ENCODE measurements around the gene IGFALS. TPM values are rescaled to one million over a fixed set of nuclear protein-coding genes. Genes with fewer than 3 reads are reported as not detected.

The IGFALS gene
- total RNA-seq, 1 donor from 2014 or later: not detected

DNA sequence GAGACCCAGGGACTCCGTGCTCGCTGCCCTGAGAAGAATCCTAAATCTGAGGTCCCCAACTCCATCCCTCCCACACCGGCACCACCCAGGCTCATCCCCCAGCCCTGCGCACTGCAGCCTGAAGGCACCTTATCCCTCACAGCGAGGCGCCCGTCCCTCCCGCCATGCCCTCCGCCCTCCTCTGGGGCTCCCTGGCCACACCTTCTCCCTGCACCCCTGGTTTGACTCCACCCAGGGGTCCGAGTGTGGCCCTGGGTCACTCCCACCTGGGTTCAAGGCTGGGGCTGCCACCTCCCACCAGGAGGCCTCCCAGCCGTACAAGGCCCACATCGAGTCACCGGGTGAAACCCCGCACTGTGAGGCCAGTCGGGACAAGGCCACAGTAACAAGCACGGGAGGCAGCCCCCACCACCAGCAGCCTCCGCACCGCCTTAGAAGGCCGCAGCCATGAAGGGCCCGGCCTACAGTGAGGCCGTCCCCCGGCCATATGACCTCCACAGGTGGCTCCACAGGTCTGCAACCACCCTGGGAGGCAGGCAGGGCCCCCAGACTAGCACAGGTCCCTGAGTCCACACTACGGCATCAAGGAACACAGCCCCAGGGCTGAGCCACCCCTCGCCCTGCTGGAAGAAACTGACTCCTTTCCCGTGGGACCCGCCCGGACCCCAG is 24.8 kb upstream of the IGFALS start:
- peaks cover 0 to under 1% (median 0%) of the 10 kb centered on the region in 3 donors for H3K4me1 ChIP-seq (ENCODE audit: control insufficient read depth in 3 of 3, insufficient read depth in 3 of 3, low read length in 3 of 3)
- no peaks in the 10 kb centered on the region for H3K27me3 ChIP-seq (ENCODE audit: control insufficient read depth in 3 of 3, insufficient read depth in 3 of 3, low read length in 3 of 3)
- H3K36me3 ChIP-seq (ENCODE audit: control insufficient read depth in 3 of 3, insufficient read depth in 3 of 3, low read length in 3 of 3): peaks cover 51 to 60% (median 56%) of the 10 kb centered on the region in 3 donors
- no peak overlapping the region for H3K4me3 ChIP-seq (ENCODE audit: low read length in 3 of 3)
- H3K9ac ChIP-seq (ENCODE audit: low read depth in 1 of 3, low read length in 3 of 3): no peak overlapping the region
- no peak overlapping the region for H3K27ac ChIP-seq (ENCODE audit: low read depth, low read length)
- no peaks in the 10 kb centered on the region for H3K9me3 ChIP-seq (ENCODE audit: control insufficient read depth in 3 of 3, low read length in 3 of 3)

GRCh38 chr16:1817716-1818115 is 24.2 kb upstream of the IGFALS start:
- H3K9ac ChIP-seq (ENCODE audit: low read depth in 1 of 3, low read length in 3 of 3): no peak overlapping the region
- H3K4me3 ChIP-seq (ENCODE audit: low read length in 3 of 3): no peak overlapping the region
- no peaks in the 10 kb centered on the region for H3K9me3 ChIP-seq (ENCODE audit: control insufficient read depth in 3 of 3, low read length in 3 of 3)
- no peak overlapping the region for H3K27ac ChIP-seq (ENCODE audit: low read depth, low read length)
- H3K36me3 ChIP-seq (ENCODE audit: control insufficient read depth in 3 of 3, insufficient read depth in 3 of 3, low read length in 3 of 3): peaks cover 48 to 61% (median 56%) of the 10 kb centered on the region in 3 donors
- no peaks in the 10 kb centered on the region for H3K4me1 ChIP-seq (ENCODE audit: control insufficient read depth in 3 of 3, insufficient read depth in 3 of 3, low read length in 3 of 3)
- no peaks in the 10 kb centered on the region for H3K27me3 ChIP-seq (ENCODE audit: control insufficient read depth in 3 of 3, insufficient read depth in 3 of 3, low read length in 3 of 3)

DNA sequence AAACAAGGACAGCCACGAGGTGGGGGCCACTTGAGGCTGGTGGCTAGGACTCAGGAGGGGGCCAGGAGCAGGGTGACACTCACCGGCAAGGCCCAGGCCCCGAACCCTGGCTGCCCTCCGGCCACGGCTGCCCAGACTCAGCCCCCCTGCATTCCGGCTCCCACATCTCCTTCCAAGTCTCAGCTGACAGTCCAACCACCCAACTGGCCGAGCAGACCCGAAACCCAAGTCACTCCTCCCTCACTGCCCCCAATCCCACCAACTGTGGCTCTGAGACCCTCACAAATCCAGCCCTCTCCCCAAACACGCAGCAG is 23.7 kb upstream of the IGFALS start:
- H3K27me3 ChIP-seq (ENCODE audit: control insufficient read depth in 3 of 3, insufficient read depth in 3 of 3, low read length in 3 of 3): no peaks in the 10 kb centered on the region
- H3K36me3 ChIP-seq (ENCODE audit: control insufficient read depth in 3 of 3, insufficient read depth in 3 of 3, low read length in 3 of 3): peaks cover 44 to 56% (median 51%) of the 10 kb centered on the region in 3 donors
- no peaks in the 10 kb centered on the region for H3K4me1 ChIP-seq (ENCODE audit: control insufficient read depth in 3 of 3, insufficient read depth in 3 of 3, low read length in 3 of 3)
- H3K4me3 ChIP-seq (ENCODE audit: low read length in 3 of 3): no peak overlapping the region
- H3K9ac ChIP-seq (ENCODE audit: low read depth in 1 of 3, low read length in 3 of 3): no peak overlapping the region
- no peaks in the 10 kb centered on the region for H3K9me3 ChIP-seq (ENCODE audit: control insufficient read depth in 3 of 3, low read length in 3 of 3)
- H3K27ac ChIP-seq (ENCODE audit: low read depth, low read length): no peak overlapping the region

- no peak overlapping the region for H3K27ac ChIP-seq (ENCODE audit: low read depth, low read length)
- H3K4me1 ChIP-seq (ENCODE audit: control insufficient read depth in 3 of 3, insufficient read depth in 3 of 3, low read length in 3 of 3): no peaks in the 10 kb centered on the region
- H3K9ac ChIP-seq (ENCODE audit: low read depth in 1 of 3, low read length in 3 of 3): no peak overlapping the region
- H3K4me3 ChIP-seq (ENCODE audit: low read length in 3 of 3): no peak overlapping the region
- no peaks in the 10 kb centered on the region for H3K9me3 ChIP-seq (ENCODE audit: control insufficient read depth in 3 of 3, low read length in 3 of 3)
- H3K36me3 ChIP-seq (ENCODE audit: control insufficient read depth in 3 of 3, insufficient read depth in 3 of 3, low read length in 3 of 3): peaks cover 38 to 50% (median 47%) of the 10 kb centered on the region in 3 donors
- no peaks in the 10 kb centered on the region for H3K27me3 ChIP-seq (ENCODE audit: control insufficient read depth in 3 of 3, insufficient read depth in 3 of 3, low read length in 3 of 3)
Observed at GRCh38 chr16:1816396-1817275, 23.1 kb upstream of the IGFALS start.

- no peak overlapping the region for H3K9ac ChIP-seq (ENCODE audit: low read depth in 1 of 3, low read length in 3 of 3)
- no peaks in the 10 kb centered on the region for H3K27me3 ChIP-seq (ENCODE audit: control insufficient read depth in 3 of 3, insufficient read depth in 3 of 3, low read length in 3 of 3)
- no peaks in the 10 kb centered on the region for H3K9me3 ChIP-seq (ENCODE audit: control insufficient read depth in 3 of 3, low read length in 3 of 3)
- peaks cover 28 to 40% (median 38%) of the 10 kb centered on the region in 3 donors for H3K36me3 ChIP-seq (ENCODE audit: control insufficient read depth in 3 of 3, insufficient read depth in 3 of 3, low read length in 3 of 3)
- no peaks in the 10 kb centered on the region for H3K4me1 ChIP-seq (ENCODE audit: control insufficient read depth in 3 of 3, insufficient read depth in 3 of 3, low read length in 3 of 3)
- H3K27ac ChIP-seq (ENCODE audit: low read depth, low read length): no peak overlapping the region
- H3K4me3 ChIP-seq (ENCODE audit: low read length in 3 of 3): no peak overlapping the region
Observed at GRCh38 chr16:1815461-1815860, 22.0 kb upstream of the IGFALS start.

DNA sequence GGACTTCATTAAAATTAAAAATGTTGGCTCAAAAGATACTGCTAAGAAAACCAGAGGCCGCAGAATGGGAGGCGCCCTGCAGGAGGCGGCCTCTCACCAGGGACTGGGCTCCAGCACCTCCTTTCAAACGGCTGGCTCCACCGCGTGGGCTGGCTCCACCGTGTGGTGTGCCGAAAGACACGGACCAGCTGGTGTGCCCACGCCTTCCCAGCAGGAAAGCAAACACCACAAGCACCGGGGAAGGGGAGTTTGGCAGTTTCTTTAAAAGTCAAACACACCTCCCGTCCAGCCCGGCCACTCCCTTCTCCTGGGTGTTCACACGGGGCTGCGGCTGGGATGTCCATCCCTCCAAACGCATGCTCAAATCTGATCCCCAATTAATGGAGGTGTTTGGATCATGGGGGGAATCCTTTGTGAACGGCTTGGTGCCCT is 19.2 kb upstream of the IGFALS start:
- no peak overlapping the region for H3K9ac ChIP-seq (ENCODE audit: low read depth in 1 of 3, low read length in 3 of 3)
- H3K27ac ChIP-seq (ENCODE audit: low read depth, low read length): no peak overlapping the region
- H3K4me3 ChIP-seq (ENCODE audit: low read length in 3 of 3): no peak overlapping the region
- H3K4me1 ChIP-seq (ENCODE audit: control insufficient read depth in 3 of 3, insufficient read depth in 3 of 3, low read length in 3 of 3): no peaks in the 10 kb centered on the region
- H3K27me3 ChIP-seq (ENCODE audit: control insufficient read depth in 3 of 3, insufficient read depth in 3 of 3, low read length in 3 of 3): no peaks in the 10 kb centered on the region
- peaks cover 39 to 47% (median 44%) of the 10 kb centered on the region in 3 donors for H3K36me3 ChIP-seq (ENCODE audit: control insufficient read depth in 3 of 3, insufficient read depth in 3 of 3, low read length in 3 of 3)
- no peaks in the 10 kb centered on the region for H3K9me3 ChIP-seq (ENCODE audit: control insufficient read depth in 3 of 3, low read length in 3 of 3)

GRCh38 chr16:1810536-1810935 is 17.0 kb upstream of the IGFALS start:
- Histone ChIP-seq H3K9me3 (ENCODE audit: control insufficient read depth in 3 of 3, low read length in 3 of 3) (no peaks in the 10 kb centered on the region), H3K27ac (ENCODE audit: low read depth, low read length) (no peak overlapping the region), H3K4me3 (ENCODE audit: low read length in 3 of 3) (no peak overlapping the region), H3K27me3 (ENCODE audit: control insufficient read depth in 3 of 3, insufficient read depth in 3 of 3, low read length in 3 of 3) (no peaks in the 10 kb centered on the region), H3K36me3 (ENCODE audit: control insufficient read depth in 3 of 3, insufficient read depth in 3 of 3, low read length in 3 of 3) (peaks cover 35 to 38% (median 35%) of the 10 kb centered on the region in 3 donors), H3K9ac (ENCODE audit: low read depth in 1 of 3, low read length in 3 of 3) (no peak overlapping the region), H3K4me1 (ENCODE audit: control insufficient read depth in 3 of 3, insufficient read depth in 3 of 3, low read length in 3 of 3) (no peaks in the 10 kb centered on the region)

DNA sequence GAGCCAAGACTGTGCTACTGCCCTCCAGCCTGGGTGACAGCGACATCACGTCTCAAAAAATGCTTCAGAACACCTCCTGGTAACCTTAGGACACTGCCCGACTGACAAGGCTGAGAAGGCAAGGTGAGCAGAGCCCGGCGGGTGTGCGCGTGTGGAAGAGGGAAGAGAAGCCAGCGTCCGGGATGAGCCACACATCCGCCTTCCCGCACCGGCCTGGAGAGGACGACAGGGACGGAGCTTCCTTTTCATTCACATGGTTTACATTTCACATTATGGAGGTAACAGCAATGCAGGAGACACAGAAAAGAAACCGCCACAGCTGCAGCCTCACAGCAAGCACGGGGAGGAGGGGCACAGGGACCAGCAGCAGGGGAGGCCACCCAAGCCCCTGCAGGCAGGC is 16.6 kb upstream of the IGFALS start:
- no peaks in the 10 kb centered on the region for H3K4me1 ChIP-seq (ENCODE audit: control insufficient read depth in 3 of 3, insufficient read depth in 3 of 3, low read length in 3 of 3)
- H3K4me3 ChIP-seq (ENCODE audit: low read length in 3 of 3): no peak overlapping the region
- H3K27ac ChIP-seq (ENCODE audit: low read depth, low read length): no peak overlapping the region
- no peaks in the 10 kb centered on the region for H3K9me3 ChIP-seq (ENCODE audit: control insufficient read depth in 3 of 3, low read length in 3 of 3)
- H3K27me3 ChIP-seq (ENCODE audit: control insufficient read depth in 3 of 3, insufficient read depth in 3 of 3, low read length in 3 of 3): no peaks in the 10 kb centered on the region
- H3K36me3 ChIP-seq (ENCODE audit: control insufficient read depth in 3 of 3, insufficient read depth in 3 of 3, low read length in 3 of 3): peaks cover 34 to 36% (median 36%) of the 10 kb centered on the region in 3 donors
- no peak overlapping the region for H3K9ac ChIP-seq (ENCODE audit: low read depth in 1 of 3, low read length in 3 of 3)

- Histone ChIP-seq H3K9me3 (ENCODE audit: control insufficient read depth in 3 of 3, low read length in 3 of 3) (no peaks in the 10 kb centered on the region), H3K9ac (ENCODE audit: low read depth in 1 of 3, low read length in 3 of 3) (no peak overlapping the region)
Observed at GRCh38 chr16:1809281-1809801, 15.8 kb upstream of the IGFALS start.

GRCh38 chr16:1808691-1809090 is 15.2 kb upstream of the IGFALS start:
- peaks cover 33% of the 10 kb centered on the region in 3 donors for H3K36me3 ChIP-seq (ENCODE audit: control insufficient read depth in 3 of 3, insufficient read depth in 3 of 3, low read length in 3 of 3)
- no peaks in the 10 kb centered on the region for H3K27me3 ChIP-seq (ENCODE audit: control insufficient read depth in 3 of 3, insufficient read depth in 3 of 3, low read length in 3 of 3)
- no peak overlapping the region for H3K9ac ChIP-seq (ENCODE audit: low read depth in 1 of 3, low read length in 3 of 3)
- no peak overlapping the region for H3K27ac ChIP-seq (ENCODE audit: low read depth, low read length)
- no peaks in the 10 kb centered on the region for H3K4me1 ChIP-seq (ENCODE audit: control insufficient read depth in 3 of 3, insufficient read depth in 3 of 3, low read length in 3 of 3)
- H3K9me3 ChIP-seq (ENCODE audit: control insufficient read depth in 3 of 3, low read length in 3 of 3): no peaks in the 10 kb centered on the region
- no peak overlapping the region for H3K4me3 ChIP-seq (ENCODE audit: low read length in 3 of 3)

More at GRCh38 chr16:1809281-1809801, 15.8 kb upstream of the IGFALS start:
- no peak overlapping the region for H3K4me3 ChIP-seq (ENCODE audit: low read length in 3 of 3)
- no peaks in the 10 kb centered on the region for H3K4me1 ChIP-seq (ENCODE audit: control insufficient read depth in 3 of 3, insufficient read depth in 3 of 3, low read length in 3 of 3)
- H3K27ac ChIP-seq (ENCODE audit: low read depth, low read length): no peak overlapping the region
- H3K27me3 ChIP-seq (ENCODE audit: control insufficient read depth in 3 of 3, insufficient read depth in 3 of 3, low read length in 3 of 3): no peaks in the 10 kb centered on the region
- peaks cover 32 to 36% (median 33%) of the 10 kb centered on the region in 3 donors for H3K36me3 ChIP-seq (ENCODE audit: control insufficient read depth in 3 of 3, insufficient read depth in 3 of 3, low read length in 3 of 3)

Measured in skeletal muscle tissue (tissue), 4 donors.